WTC11 (cell line): Measurements from ENCODE around the gene ZNF438. TPM values are rescaled to one million over a fixed set of nuclear protein-coding genes. Genes with fewer than 3 reads are reported as not detected.

Experiments
- ATAC-seq: fragments of 200-7000 bp; cut with Tn5 transposase; 2 replicates; pipeline ENCODE4 v1.10.0; 2021; ENCODE audit warnings: mild to moderate bottlenecking, moderate library complexity
- CTCF ChIA-PET: fragments of 300-600 bp; sonication (Branson Sonifier 250); formaldehyde crosslinking; loops from one replicate; lab custom pipeline; 2021; ENCODE audit warnings: antibody characterized with exemption; lab: Charles Lee
- POLR2A ChIA-PET: fragments of 350-600 bp; sonication (Branson Sonifier 250); formaldehyde crosslinking; loops from one replicate; lab custom pipeline; 2021; ENCODE audit warnings: antibody characterized with exemption; lab: Charles Lee
- DNase-seq: peaks from one replicate; pipeline ENCODE4 v3.0.0; 2021; ENCODE audit warnings: low spot score
- H3K27ac Mint-ChIP-seq: 2 replicates; pipeline ENCODE4 v1.8.0; 2021; ENCODE audit warnings: mixed read lengths
- H3K27me3 Mint-ChIP-seq: 2 replicates; pipeline ENCODE4 v1.8.0; 2021; ENCODE audit warnings: low read depth, mild to moderate bottlenecking, moderate library complexity, mixed read lengths
- H3K36me3 Mint-ChIP-seq: 2 replicates; pipeline ENCODE4 v1.8.0; 2021; ENCODE audit warnings: mixed read lengths
- H3K4me1 Mint-ChIP-seq: 2 replicates; pipeline ENCODE4 v1.8.0; 2022; ENCODE audit warnings: mixed read lengths
- H3K4me3 Mint-ChIP-seq: 2 replicates; pipeline ENCODE4 v1.8.0; 2021; ENCODE audit warnings: mild to moderate bottlenecking, moderate library complexity, mixed read lengths
- H3K9me3 Mint-ChIP-seq: 2 replicates; pipeline ENCODE4 v1.8.0; 2021; ENCODE audit warnings: mixed read lengths
- CBFB ChIP-seq: sonication (generic); formaldehyde crosslinking; IDR thresholded peaks from 2 replicates; pipeline ENCODE4 v1.8.1; 2022; ENCODE audit warnings: mild to moderate bottlenecking, low read depth, missing genetic modification reagents
- FOXK1 ChIP-seq: sonication (generic); formaldehyde crosslinking; IDR thresholded peaks from 2 replicates; pipeline ENCODE4 v1.8.0; 2022; ENCODE audit warnings: mild to moderate bottlenecking, moderate library complexity, missing genetic modification reagents
- JUN ChIP-seq: sonication (generic); formaldehyde crosslinking; IDR thresholded peaks from 2 replicates; pipeline ENCODE4 v1.8.0; 2023; ENCODE audit warnings: mild to moderate bottlenecking, missing genetic modification reagents
- MYBL2 ChIP-seq: sonication (generic); formaldehyde crosslinking; IDR thresholded peaks from 2 replicates; pipeline ENCODE4 v1.8.1; 2023; ENCODE audit warnings: mild to moderate bottlenecking, moderate library complexity, missing genetic modification reagents
- NFYB ChIP-seq: sonication (generic); formaldehyde crosslinking; conservative IDR thresholded peaks from 2 replicates; pipeline ENCODE4 v1.8.0; 2022; ENCODE audit warnings: low read depth, missing genetic modification reagents
- NR1H2 ChIP-seq: sonication (generic); formaldehyde crosslinking; IDR thresholded peaks from 2 replicates; pipeline ENCODE4 v1.9.0; 2021; ENCODE audit warnings: mild to moderate bottlenecking, moderate library complexity, missing genetic modification reagents
- RELA ChIP-seq: sonication (generic); formaldehyde crosslinking; IDR thresholded peaks from 2 replicates; pipeline ENCODE4 v1.8.1; 2022; ENCODE audit warnings: missing genetic modification reagents, mild to moderate bottlenecking, borderline replicate concordance
- SMAD3 ChIP-seq: sonication (generic); formaldehyde crosslinking; IDR thresholded peaks from 2 replicates; pipeline ENCODE4 v1.8.0; 2022; ENCODE audit warnings: missing genetic modification reagents, mild to moderate bottlenecking, borderline replicate concordance
- TCF7 ChIP-seq: sonication (generic); formaldehyde crosslinking; IDR thresholded peaks from 2 replicates; pipeline ENCODE4 v1.8.0; 2022; ENCODE audit warnings: mild to moderate bottlenecking, low read depth, missing genetic modification reagents, moderate library complexity
- TEAD1 ChIP-seq: sonication (generic); formaldehyde crosslinking; IDR thresholded peaks from 2 replicates; pipeline ENCODE4 v1.8.0; 2022; ENCODE audit warnings: mild to moderate bottlenecking, missing genetic modification reagents
- TEAD4 ChIP-seq: sonication (generic); formaldehyde crosslinking; IDR thresholded peaks from 2 replicates; pipeline ENCODE4 v1.8.0; 2022; ENCODE audit warnings: mild to moderate bottlenecking, missing genetic modification reagents
- ZNF219 ChIP-seq: sonication (generic); formaldehyde crosslinking; IDR thresholded peaks from 2 replicates; pipeline ENCODE4 v1.8.0; 2023; ENCODE audit warnings: missing genetic modification reagents, mild to moderate bottlenecking, borderline replicate concordance
- ZNF263 ChIP-seq: sonication (generic); formaldehyde crosslinking; IDR thresholded peaks from 2 replicates; pipeline ENCODE4 v1.8.1; 2022; ENCODE audit warnings: low read depth, mild to moderate bottlenecking, moderate library complexity, missing genetic modification reagents
- ZNF396 ChIP-seq: fragments of 250-450 bp; sonication (Bioruptor Pico); IDR thresholded peaks from 2 replicates; pipeline ENCODE4 v1.8.0; 2021; ENCODE audit warnings: mild to moderate bottlenecking, moderate library complexity, borderline replicate concordance
- ZNF416 ChIP-seq: fragments of 250-450 bp; sonication (Bioruptor Pico); IDR thresholded peaks from 2 replicates; pipeline ENCODE4 v1.9.0; 2021; ENCODE audit warnings: mild to moderate bottlenecking, inconsistent platforms
- total RNA-seq: library from RNA; stranded (reverse); gene quantifications from 3 replicates; pipeline ENCODE4 v1.2.3, GENCODE V29; 2021
- TF ChIP-seq, protein P1 (sequence below): fragments of 250-450 bp; sonication (Bioruptor Pico); IDR thresholded peaks from 2 replicates; pipeline ENCODE4 v1.8.0; 2021; ENCODE audit warnings: mild to moderate bottlenecking
- TF ChIP-seq, protein P2 (sequence below): fragments of 250-450 bp; sonication (Bioruptor Pico); IDR thresholded peaks from 2 replicates; pipeline ENCODE4 v2.1.2; 2022; ENCODE audit warnings: mild to moderate bottlenecking, moderate library complexity
- TF ChIP-seq, protein P3 (sequence below): fragments of 200-600 bp; IDR thresholded peaks from 2 replicates; pipeline ENCODE4 v1.8.0; 2022; ENCODE audit warnings: antibody characterized with exemption
- TF ChIP-seq, protein P4 (sequence below): sonication (generic); formaldehyde crosslinking; IDR thresholded peaks from 2 replicates; pipeline ENCODE4 v1.8.1; 2022; ENCODE audit warnings: low read depth, mild to moderate bottlenecking, moderate library complexity, missing genetic modification reagents, borderline replicate concordance
- TF ChIP-seq, protein P5 (sequence below): sonication (generic); formaldehyde crosslinking; IDR thresholded peaks from 2 replicates; pipeline ENCODE4 v1.8.0; 2023; ENCODE audit warnings: mild to moderate bottlenecking, missing genetic modification reagents
- TF ChIP-seq, protein P6 (sequence below): sonication (generic); formaldehyde crosslinking; IDR thresholded peaks from 2 replicates; pipeline ENCODE4 v1.8.1; 2022; ENCODE audit warnings: missing genetic modification reagents, borderline replicate concordance
- TF ChIP-seq, protein P7 (sequence below): sonication (generic); formaldehyde crosslinking; IDR thresholded peaks from 2 replicates; pipeline ENCODE4 v1.8.0; 2023; ENCODE audit warnings: missing genetic modification reagents
- TF ChIP-seq, protein P8 (sequence below): sonication (generic); formaldehyde crosslinking; IDR thresholded peaks from 2 replicates; pipeline ENCODE4 v1.8.1; 2022; ENCODE audit warnings: mild to moderate bottlenecking, missing genetic modification reagents, moderate library complexity, borderline replicate concordance
- TF ChIP-seq, protein P9 (sequence below): sonication (generic); formaldehyde crosslinking; IDR thresholded peaks from 2 replicates; pipeline ENCODE4 v1.8.0; 2022; ENCODE audit warnings: mild to moderate bottlenecking, missing genetic modification reagents

The ZNF438 gene
- total RNA-seq, 1 experiment from 2014 or later: 1.9 TPM

DNA sequence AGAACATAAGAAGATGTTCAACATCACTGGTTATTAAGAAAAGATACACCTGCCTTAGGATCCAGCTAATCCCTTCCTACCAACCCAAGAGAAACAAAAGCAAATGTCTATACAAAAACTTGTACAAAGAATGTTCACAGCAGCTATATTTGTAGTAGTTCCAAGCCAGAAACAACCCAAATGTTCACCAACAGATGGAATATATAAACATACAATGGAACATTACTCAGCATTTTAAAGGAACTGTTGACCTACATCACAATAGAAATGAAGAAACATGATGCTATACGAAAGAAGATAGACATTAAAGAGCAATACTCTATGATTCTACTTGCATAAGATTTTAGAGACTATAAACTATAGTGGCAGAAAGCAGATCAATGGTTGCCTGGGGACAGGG lies 149.4 kb downstream of the ZNF438 start (continued):
- TF ChIP-seq SMAD3 (CRISPR knock-in tag) (no peak), NFYB (CRISPR knock-in tag) (no peak), ZNF396 (CRISPR knock-in tag) (no peak), NR1H2 (CRISPR knock-in tag) (no peak), ZNF416 (CRISPR knock-in tag) (no peak), FOXK1 (no peak), JUN (no peak), ZNF219 (CRISPR knock-in tag) (no peak), TCF7 (CRISPR knock-in tag) (no peak), TEAD4 (CRISPR knock-in tag) (no peak), CBFB (no peak)
- TF ChIP-seq, protein P1, sequence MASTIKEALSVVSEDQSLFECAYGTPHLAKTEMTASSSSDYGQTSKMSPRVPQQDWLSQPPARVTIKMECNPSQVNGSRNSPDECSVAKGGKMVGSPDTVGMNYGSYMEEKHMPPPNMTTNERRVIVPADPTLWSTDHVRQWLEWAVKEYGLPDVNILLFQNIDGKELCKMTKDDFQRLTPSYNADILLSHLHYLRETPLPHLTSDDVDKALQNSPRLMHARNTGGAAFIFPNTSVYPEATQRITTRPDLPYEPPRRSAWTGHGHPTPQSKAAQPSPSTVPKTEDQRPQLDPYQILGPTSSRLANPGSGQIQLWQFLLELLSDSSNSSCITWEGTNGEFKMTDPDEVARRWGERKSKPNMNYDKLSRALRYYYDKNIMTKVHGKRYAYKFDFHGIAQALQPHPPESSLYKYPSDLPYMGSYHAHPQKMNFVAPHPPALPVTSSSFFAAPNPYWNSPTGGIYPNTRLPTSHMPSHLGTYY: no peak
- TF ChIP-seq, protein P2, sequence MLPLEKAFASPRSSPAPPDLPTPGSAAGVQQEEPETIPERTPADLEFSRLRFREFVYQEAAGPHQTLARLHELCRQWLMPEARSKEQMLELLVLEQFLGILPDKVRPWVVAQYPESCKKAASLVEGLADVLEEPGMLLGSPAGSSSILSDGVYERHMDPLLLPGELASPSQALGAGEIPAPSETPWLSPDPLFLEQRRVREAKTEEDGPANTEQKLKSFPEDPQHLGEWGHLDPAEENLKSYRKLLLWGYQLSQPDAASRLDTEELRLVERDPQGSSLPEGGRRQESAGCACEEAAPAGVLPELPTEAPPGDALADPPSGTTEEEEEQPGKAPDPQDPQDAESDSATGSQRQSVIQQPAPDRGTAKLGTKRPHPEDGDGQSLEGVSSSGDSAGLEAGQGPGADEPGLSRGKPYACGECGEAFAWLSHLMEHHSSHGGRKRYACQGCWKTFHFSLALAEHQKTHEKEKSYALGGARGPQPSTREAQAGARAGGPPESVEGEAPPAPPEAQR (CRISPR knock-in tag): no peak
- TF ChIP-seq, protein P3, sequence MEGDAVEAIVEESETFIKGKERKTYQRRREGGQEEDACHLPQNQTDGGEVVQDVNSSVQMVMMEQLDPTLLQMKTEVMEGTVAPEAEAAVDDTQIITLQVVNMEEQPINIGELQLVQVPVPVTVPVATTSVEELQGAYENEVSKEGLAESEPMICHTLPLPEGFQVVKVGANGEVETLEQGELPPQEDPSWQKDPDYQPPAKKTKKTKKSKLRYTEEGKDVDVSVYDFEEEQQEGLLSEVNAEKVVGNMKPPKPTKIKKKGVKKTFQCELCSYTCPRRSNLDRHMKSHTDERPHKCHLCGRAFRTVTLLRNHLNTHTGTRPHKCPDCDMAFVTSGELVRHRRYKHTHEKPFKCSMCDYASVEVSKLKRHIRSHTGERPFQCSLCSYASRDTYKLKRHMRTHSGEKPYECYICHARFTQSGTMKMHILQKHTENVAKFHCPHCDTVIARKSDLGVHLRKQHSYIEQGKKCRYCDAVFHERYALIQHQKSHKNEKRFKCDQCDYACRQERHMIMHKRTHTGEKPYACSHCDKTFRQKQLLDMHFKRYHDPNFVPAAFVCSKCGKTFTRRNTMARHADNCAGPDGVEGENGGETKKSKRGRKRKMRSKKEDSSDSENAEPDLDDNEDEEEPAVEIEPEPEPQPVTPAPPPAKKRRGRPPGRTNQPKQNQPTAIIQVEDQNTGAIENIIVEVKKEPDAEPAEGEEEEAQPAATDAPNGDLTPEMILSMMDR: no peak
- TF ChIP-seq, protein P4, sequence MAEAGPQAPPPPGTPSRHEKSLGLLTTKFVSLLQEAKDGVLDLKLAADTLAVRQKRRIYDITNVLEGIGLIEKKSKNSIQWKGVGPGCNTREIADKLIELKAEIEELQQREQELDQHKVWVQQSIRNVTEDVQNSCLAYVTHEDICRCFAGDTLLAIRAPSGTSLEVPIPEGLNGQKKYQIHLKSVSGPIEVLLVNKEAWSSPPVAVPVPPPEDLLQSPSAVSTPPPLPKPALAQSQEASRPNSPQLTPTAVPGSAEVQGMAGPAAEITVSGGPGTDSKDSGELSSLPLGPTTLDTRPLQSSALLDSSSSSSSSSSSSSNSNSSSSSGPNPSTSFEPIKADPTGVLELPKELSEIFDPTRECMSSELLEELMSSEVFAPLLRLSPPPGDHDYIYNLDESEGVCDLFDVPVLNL: no peak

DNA sequence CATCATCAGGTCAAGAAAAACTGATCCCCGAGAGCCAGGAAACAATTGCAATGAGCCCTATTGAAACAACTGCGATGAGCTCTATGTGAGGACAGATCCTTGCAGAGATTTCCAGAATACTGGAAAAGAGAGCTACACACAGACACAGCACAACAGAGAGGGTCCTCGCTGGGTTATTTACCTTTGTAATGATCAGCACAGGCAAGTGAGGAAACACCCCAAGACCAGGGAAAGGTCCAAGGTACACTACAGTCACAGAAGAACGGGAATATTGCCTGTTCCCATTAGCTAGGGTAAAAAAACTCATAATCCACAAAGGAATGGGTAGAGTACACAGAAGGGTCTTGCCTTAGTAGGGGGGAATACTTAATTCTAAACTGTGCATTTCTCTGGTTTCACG lies 152.7 kb downstream of the ZNF438 start:
- CTCF ChIA-PET: interaction anchor here (1.0 to 1.4 kb wide), 2 partner anchors 127 to 589 kb away, joined by 3 to 5 read pairs; no protein-coding TSS in a partner anchor
- POLR2A ChIA-PET: interaction anchor here (0.6 kb wide), 1 partner anchor 1119 kb away, joined by 6 read pairs; no protein-coding TSS in a partner anchor
- ATAC-seq: no peak
- H3K27me3 Mint-ChIP-seq: no peaks in the 10 kb centered on the region
- H3K4me1 Mint-ChIP-seq: peaks cover 10% of the 10 kb centered on the region; the same call in 1 of the 2 replicates
- peaks cover 6% of the 10 kb centered on the region; the same call in 1 of the 2 replicates for H3K9me3 Mint-ChIP-seq
- DNase-seq: no peak
- H3K36me3 Mint-ChIP-seq: no peaks in the 10 kb centered on the region
- TF ChIP-seq, protein P4: no peak
- TF ChIP-seq, protein P5, sequence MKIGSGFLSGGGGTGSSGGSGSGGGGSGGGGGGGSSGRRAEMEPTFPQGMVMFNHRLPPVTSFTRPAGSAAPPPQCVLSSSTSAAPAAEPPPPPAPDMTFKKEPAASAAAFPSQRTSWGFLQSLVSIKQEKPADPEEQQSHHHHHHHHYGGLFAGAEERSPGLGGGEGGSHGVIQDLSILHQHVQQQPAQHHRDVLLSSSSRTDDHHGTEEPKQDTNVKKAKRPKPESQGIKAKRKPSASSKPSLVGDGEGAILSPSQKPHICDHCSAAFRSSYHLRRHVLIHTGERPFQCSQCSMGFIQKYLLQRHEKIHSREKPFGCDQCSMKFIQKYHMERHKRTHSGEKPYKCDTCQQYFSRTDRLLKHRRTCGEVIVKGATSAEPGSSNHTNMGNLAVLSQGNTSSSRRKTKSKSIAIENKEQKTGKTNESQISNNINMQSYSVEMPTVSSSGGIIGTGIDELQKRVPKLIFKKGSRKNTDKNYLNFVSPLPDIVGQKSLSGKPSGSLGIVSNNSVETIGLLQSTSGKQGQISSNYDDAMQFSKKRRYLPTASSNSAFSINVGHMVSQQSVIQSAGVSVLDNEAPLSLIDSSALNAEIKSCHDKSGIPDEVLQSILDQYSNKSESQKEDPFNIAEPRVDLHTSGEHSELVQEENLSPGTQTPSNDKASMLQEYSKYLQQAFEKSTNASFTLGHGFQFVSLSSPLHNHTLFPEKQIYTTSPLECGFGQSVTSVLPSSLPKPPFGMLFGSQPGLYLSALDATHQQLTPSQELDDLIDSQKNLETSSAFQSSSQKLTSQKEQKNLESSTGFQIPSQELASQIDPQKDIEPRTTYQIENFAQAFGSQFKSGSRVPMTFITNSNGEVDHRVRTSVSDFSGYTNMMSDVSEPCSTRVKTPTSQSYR (CRISPR knock-in tag): no peak
- TF ChIP-seq ZNF263 (CRISPR knock-in tag) (no peak), RELA (no peak), MYBL2 (CRISPR knock-in tag) (no peak), TEAD1 (CRISPR knock-in tag) (no peak)
- TF ChIP-seq, protein P6, sequence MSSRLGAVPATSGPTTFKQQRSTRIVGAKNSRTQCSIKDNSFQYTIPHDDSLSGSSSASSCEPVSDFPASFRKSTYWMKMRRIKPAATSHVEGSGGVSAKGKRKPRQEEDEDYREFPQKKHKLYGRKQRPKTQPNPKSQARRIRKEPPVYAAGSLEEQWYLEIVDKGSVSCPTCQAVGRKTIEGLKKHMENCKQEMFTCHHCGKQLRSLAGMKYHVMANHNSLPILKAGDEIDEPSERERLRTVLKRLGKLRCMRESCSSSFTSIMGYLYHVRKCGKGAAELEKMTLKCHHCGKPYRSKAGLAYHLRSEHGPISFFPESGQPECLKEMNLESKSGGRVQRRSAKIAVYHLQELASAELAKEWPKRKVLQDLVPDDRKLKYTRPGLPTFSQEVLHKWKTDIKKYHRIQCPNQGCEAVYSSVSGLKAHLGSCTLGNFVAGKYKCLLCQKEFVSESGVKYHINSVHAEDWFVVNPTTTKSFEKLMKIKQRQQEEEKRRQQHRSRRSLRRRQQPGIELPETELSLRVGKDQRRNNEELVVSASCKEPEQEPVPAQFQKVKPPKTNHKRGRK (CRISPR knock-in tag): no peak
- TF ChIP-seq, protein P7, sequence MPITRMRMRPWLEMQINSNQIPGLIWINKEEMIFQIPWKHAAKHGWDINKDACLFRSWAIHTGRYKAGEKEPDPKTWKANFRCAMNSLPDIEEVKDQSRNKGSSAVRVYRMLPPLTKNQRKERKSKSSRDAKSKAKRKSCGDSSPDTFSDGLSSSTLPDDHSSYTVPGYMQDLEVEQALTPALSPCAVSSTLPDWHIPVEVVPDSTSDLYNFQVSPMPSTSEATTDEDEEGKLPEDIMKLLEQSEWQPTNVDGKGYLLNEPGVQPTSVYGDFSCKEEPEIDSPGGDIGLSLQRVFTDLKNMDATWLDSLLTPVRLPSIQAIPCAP (CRISPR knock-in tag): no peak
- TF ChIP-seq, protein P8, sequence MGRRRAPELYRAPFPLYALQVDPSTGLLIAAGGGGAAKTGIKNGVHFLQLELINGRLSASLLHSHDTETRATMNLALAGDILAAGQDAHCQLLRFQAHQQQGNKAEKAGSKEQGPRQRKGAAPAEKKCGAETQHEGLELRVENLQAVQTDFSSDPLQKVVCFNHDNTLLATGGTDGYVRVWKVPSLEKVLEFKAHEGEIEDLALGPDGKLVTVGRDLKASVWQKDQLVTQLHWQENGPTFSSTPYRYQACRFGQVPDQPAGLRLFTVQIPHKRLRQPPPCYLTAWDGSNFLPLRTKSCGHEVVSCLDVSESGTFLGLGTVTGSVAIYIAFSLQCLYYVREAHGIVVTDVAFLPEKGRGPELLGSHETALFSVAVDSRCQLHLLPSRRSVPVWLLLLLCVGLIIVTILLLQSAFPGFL (CRISPR knock-in tag): no peak
- TF ChIP-seq, protein P9, sequence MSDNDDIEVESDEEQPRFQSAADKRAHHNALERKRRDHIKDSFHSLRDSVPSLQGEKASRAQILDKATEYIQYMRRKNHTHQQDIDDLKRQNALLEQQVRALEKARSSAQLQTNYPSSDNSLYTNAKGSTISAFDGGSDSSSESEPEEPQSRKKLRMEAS: no peak
- no peak overlapping the region for H3K27ac Mint-ChIP-seq
- no peak overlapping the region for H3K4me3 Mint-ChIP-seq
